ENCODE data around the gene HOXA7. TPM values are rescaled to one million over a fixed set of nuclear protein-coding genes. Genes with fewer than 3 reads are reported as not detected.

Gene HOXA7
- total and polyA plus RNA-seq, 11 donors: 0.29 TPM; not detected in 10

DNA sequence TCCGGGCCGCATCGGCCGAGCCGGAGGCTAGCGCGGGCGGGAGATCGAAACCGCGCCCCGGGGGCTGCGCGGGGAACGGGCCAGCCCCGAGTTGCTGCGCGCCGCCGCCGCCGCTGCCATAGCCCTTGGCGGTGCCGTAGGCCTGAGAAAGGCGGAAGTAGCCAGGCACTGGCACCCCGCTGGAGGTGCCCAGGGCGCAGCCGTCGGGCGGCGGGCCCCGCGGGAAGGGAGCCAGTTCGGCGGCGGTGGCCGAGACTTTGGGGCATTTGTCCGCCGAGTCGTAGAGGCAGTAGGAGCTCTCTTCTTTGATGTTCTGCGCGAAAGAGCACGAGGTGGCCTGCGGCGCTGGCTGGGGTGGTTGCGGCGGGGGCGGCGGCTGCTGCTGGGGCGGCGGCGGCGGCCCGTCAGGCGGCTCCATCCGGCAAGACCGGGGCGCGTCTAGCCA, 17.1 kb upstream of the HOXA7 start:
- intact Hi-C loops (cut with DNase I): loop anchor here in 1 of 10 donors (10.0 kb wide), 1 partner anchor 1309 kb away; no protein-coding TSS in a partner anchor
- peak in 2 of 4 donors; percentile 35 to 56 for ATAC-seq
- no peak for TF ChIP-seq POLR2A (IDR thresholded peaks at IDR 0.05)
- TF ChIP-seq, protein P1, sequence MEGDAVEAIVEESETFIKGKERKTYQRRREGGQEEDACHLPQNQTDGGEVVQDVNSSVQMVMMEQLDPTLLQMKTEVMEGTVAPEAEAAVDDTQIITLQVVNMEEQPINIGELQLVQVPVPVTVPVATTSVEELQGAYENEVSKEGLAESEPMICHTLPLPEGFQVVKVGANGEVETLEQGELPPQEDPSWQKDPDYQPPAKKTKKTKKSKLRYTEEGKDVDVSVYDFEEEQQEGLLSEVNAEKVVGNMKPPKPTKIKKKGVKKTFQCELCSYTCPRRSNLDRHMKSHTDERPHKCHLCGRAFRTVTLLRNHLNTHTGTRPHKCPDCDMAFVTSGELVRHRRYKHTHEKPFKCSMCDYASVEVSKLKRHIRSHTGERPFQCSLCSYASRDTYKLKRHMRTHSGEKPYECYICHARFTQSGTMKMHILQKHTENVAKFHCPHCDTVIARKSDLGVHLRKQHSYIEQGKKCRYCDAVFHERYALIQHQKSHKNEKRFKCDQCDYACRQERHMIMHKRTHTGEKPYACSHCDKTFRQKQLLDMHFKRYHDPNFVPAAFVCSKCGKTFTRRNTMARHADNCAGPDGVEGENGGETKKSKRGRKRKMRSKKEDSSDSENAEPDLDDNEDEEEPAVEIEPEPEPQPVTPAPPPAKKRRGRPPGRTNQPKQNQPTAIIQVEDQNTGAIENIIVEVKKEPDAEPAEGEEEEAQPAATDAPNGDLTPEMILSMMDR (IDR thresholded peaks at IDR 0.05): no peak
- WGBS, 4 donors: 1 to 2% (median 1%) methylated on average over 17 to 59 of the region's 59 CpGs
- no peaks in the 10 kb centered on the region for H3K36me3 ChIP-seq
- peak overlapping the region in 1 of 12 donors; percentile 91 for H3K27ac ChIP-seq
- peak in 1 of 5 donors; percentile 64 for DNase-seq
- no peaks in the 10 kb centered on the region for H3K9me3 ChIP-seq
- H3K4me1 ChIP-seq: peaks cover 0 to 41% (median 20%) of the 10 kb centered on the region in 12 donors
- H3K27me3 ChIP-seq: peaks cover 88 to 100% (median 99%) of the 10 kb centered on the region in 9 donors
- peak overlapping the region; percentile 25 to 59 (median 41) for H3K4me3 ChIP-seq

DNA sequence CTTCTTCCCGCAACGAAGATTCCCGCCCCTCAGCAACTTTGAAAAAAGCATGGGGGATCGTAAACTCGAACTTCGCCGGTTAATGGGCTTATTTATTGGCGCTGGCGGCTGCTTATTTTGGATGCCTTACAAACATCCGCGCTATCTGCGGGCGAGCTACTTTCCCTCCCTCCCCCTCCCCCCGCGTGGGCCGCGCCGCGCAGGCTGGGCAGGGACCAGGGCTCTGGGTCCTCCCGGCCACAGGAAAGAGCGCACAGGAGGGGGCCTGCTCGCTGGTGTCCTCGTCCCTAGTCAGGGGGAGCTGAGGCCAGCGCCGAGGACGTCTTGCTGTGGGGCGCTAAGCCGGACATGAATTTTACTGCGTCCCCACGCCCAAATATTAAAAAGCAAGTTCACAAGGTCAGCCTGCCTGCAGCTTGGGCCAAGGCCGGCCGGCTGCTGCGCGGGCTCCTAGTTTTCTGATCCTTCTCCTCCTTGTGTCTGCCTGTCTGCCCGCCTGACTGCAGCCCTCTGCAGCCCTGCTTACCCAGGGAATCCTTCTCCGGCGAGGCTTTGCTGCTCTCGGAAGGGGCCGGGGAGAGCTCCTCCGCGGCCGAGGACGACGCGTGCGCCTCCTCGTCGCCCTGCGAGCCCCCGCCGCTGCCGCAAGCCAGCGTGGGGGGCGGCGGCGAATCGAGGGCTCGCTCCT, 16.5 kb upstream of the HOXA7 start:
- peak in 1 of 5 donors; percentile 58 for DNase-seq
- Histone ChIP-seq H3K36me3 (no peaks in the 10 kb centered on the region), H3K4me3 (peak overlapping the region; percentile 25 to 59 (median 41)), H3K27me3 (peaks cover 88 to 100% (median 99%) of the 10 kb centered on the region in 9 donors), H3K27ac (peak overlapping the region in 1 of 12 donors; percentile 91), H3K9me3 (no peaks in the 10 kb centered on the region), H3K4me1 (peaks cover 0 to 41% (median 20%) of the 10 kb centered on the region in 12 donors)
- TF ChIP-seq POLR2A (IDR thresholded peaks at IDR 0.05): no peak
- TF ChIP-seq, protein P1 (IDR thresholded peaks at IDR 0.05): no peak
- ATAC-seq: peak in 1 of 4 donors; percentile 39
- WGBS, 4 donors: 1 to 2% (median 1%) methylated on average over 26 to 58 of the region's 58 CpGs
- intact Hi-C loops (cut with DNase I): loop anchor here in 1 of 10 donors (10.0 kb wide), 1 partner anchor 1308 kb away; no protein-coding TSS in a partner anchor

DNA sequence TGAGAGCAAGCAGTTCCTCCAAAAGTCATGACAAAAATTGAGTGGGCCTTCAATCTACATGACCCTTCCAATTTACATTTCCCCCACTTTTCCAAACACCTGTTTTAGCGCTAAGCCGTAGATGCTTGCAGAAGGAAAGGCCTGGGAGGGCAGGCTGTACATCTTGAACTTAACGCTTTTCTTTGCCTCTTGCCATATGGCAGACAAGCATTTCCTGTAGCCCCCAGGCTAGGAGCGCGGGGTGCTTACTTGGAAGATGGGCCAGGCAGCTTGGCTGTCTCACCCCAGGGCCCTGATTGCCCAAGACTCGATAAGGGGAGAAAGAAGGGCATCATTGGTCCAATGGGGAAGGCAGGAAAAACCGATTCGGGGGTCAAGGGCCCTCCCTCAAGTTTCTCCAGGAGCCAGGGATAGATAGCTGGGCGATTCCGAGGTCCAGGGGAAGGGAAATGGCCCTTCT, 15.9 kb upstream of the HOXA7 start:
- DNase-seq: peak in 1 of 5 donors; percentile 27
- intact Hi-C loops (cut with DNase I): loop anchor here in 1 of 10 donors (10.0 kb wide), 1 partner anchor 1308 kb away; no protein-coding TSS in a partner anchor
- no peak for TF ChIP-seq POLR2A (IDR thresholded peaks at IDR 0.05)
- TF ChIP-seq, protein P1 (IDR thresholded peaks at IDR 0.05): no peak

More for the DNA sequence above, 15.9 kb upstream of the HOXA7 start:
- Histone ChIP-seq H3K36me3 (no peaks in the 10 kb centered on the region), H3K4me1 (peaks cover 0 to 41% (median 20%) of the 10 kb centered on the region in 12 donors), H3K27me3 (peaks cover 86 to 100% (median 99%) of the 10 kb centered on the region in 9 donors), H3K27ac (peak overlapping the region in 1 of 12 donors; percentile 91), H3K4me3 (peak overlapping the region in 1 of 12 donors; percentile 59), H3K9me3 (no peaks in the 10 kb centered on the region)
- no peak for ATAC-seq
- 6 to 11% (median 8%) methylated on average over 10 of the region's 10 CpGs for WGBS, 4 donors

Measured in heart left ventricle (tissue), 16 donors.